C4-2B (cell line): ENCODE data around the gene XXYLT1.

Source experiments
- ZFX ChIP-seq: fragments of 450-650 bp; IDR thresholded peaks from 2 replicates; pipeline ENCODE4 v1.6.1; 2017
- TF ChIP-seq, protein P1 (sequence below): fragments of 450-650 bp; conservative IDR thresholded peaks from 2 replicates; pipeline ENCODE4 v1.5.1; 2017; ENCODE audit warnings: mild to moderate bottlenecking

DNA sequence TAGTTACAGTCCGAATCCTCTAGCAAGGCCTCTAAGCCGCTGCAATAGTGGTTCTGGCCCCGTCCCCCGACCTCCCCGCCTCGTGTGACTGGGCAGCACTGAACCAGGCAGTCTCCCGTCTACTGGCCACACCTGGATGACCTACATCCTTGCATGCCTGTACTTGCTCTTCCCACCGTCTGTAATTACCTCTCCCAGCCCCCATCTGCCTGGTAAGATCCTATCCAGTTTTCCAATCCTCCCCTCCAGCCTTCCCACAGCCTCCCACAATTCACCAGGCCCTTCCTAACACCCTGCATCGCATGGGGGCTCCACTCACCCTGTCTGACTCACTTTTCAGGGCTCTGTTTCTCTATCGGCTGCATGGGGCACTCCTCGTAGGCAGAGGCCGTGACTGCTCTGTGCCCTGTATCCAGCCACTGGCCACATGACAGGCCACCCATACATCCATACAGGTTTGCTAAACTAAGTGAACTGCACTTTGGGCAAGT is 32.8 kb downstream of the XXYLT1 start:
- TF ChIP-seq, protein P1, sequence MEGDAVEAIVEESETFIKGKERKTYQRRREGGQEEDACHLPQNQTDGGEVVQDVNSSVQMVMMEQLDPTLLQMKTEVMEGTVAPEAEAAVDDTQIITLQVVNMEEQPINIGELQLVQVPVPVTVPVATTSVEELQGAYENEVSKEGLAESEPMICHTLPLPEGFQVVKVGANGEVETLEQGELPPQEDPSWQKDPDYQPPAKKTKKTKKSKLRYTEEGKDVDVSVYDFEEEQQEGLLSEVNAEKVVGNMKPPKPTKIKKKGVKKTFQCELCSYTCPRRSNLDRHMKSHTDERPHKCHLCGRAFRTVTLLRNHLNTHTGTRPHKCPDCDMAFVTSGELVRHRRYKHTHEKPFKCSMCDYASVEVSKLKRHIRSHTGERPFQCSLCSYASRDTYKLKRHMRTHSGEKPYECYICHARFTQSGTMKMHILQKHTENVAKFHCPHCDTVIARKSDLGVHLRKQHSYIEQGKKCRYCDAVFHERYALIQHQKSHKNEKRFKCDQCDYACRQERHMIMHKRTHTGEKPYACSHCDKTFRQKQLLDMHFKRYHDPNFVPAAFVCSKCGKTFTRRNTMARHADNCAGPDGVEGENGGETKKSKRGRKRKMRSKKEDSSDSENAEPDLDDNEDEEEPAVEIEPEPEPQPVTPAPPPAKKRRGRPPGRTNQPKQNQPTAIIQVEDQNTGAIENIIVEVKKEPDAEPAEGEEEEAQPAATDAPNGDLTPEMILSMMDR, result no peak
- no peak for TF ChIP-seq ZFX
